GM21367 (cell line): ENCODE results near the gene SAXO1.

Experiments
- ATAC-seq: cut with Tn5 transposase; IDR thresholded peaks from one replicate; pipeline ENCODE4 v1.9.1; 2021; ENCODE audit not compliant: unreplicated experiment

The SAXO1 gene

DNA sequence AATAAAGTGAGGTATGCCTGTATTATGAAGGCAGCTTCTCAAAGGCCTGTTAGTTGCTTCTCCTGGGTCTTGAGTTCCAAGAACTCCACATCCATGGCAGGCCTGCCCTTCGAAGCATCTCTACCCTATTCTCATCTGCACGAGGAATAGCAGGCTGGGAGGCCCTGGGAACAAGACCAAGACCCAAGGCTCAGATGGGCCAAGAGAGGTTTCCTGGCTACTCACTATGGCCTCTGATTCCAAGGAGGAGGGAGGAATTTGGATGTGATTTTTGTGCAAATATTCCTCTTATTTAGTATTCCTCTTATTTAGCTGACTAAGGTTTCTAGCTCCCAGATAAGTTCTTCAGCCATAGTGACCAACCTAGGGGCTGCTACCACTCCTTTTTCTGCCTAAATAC, 151.3 kb downstream of the SAXO1 start:
- ATAC-seq, result no peak

DNA sequence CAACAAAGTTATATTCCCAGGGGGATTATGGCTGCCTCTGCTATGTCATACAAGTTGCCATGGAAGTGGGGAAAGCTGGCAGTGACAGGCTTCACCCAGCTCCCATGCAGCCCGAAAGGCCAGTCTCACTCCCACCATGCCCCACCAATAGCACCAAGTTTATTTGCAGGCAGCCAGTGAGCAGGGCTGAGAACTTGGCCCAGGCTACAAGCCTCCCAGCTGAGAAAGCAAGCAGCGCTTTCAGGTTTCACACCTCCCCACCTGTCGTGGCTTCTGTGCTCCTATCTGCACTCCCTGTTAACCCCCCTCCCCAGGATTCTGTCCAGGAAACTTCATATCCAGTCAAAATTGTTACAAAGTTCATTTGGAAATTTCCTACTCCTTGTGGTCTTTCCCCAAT, 155.0 kb downstream of the SAXO1 start:
- no peak for ATAC-seq
